ENCODE data around the gene ARRDC2.
"Not testable (repeated sequence)": the region's sequence is repeated elsewhere in the genome, so short reads cannot be mapped to it uniquely, and the experiment has no call there.

The ARRDC2 gene

GRCh38 chr19:17977021-17977420 lies 30.9 kb upstream of the ARRDC2 start:
- DNase-seq (ENCODE audit: extremely low spot score): no peak
- no peak for TF ChIP-seq PKNOX1 (IDR thresholded peaks at IDR 0.05)
- no peak for TF ChIP-seq FOXM1 (IDR thresholded peaks at IDR 0.05; ENCODE audit: borderline replicate concordance)
- TF ChIP-seq ELF4 (IDR thresholded peaks at IDR 0.05): no peak
- no peak for TF ChIP-seq SP1 (IDR thresholded peaks at IDR 0.05)
- TF ChIP-seq FOXA1 (IDR thresholded peaks at IDR 0.05): no peak
- TF ChIP-seq CTBP1 (IDR thresholded peaks at IDR 0.05; ENCODE audit: borderline replicate concordance): no peak
- ChIA-PET CTCF (interaction anchor here (0.6 to 1.3 kb wide), 2 partner anchors 21 to 84 kb away, joined by 4 to 10 read pairs; no protein-coding TSS in a partner anchor), POLR2A (no interaction called here)

GRCh38 chr19:17977488-17977887 lies 30.5 kb upstream of the ARRDC2 start:
- no peak for DNase-seq (ENCODE audit: extremely low spot score)
- CTCF ChIA-PET: interaction anchor here (1.3 kb wide), 1 partner anchor 20 kb away, joined by 10 read pairs; no protein-coding TSS in a partner anchor
- no peak for TF ChIP-seq FOXM1 (IDR thresholded peaks at IDR 0.05; ENCODE audit: borderline replicate concordance)
- TF ChIP-seq FOXA1 (IDR thresholded peaks at IDR 0.05): no peak
- TF ChIP-seq ZNF384 (IDR thresholded peaks at IDR 0.05): no peak
- no peak for TF ChIP-seq ELF4 (IDR thresholded peaks at IDR 0.05)
- POLR2A ChIA-PET: no interaction called here

- TF ChIP-seq ZNF384 (IDR thresholded peaks at IDR 0.05) (no peak), ARNT (IDR thresholded peaks at IDR 0.05) (no peak), SUZ12 (IDR thresholded peaks at IDR 0.05) (no peak), LEF1 (IDR thresholded peaks at IDR 0.05; ENCODE audit: borderline replicate concordance) (no peak), ELF4 (IDR thresholded peaks at IDR 0.05) (no peak), SP1 (IDR thresholded peaks at IDR 0.05) (no peak), BHLHE40 (IDR thresholded peaks at IDR 0.05; ENCODE audit: borderline replicate concordance) (no peak), FOXM1 (IDR thresholded peaks at IDR 0.05; ENCODE audit: borderline replicate concordance) (no peak), FOXA1 (IDR thresholded peaks at IDR 0.05) (no peak), TARDBP (IDR thresholded peaks at IDR 0.05) (no peak), NFRKB (IDR thresholded peaks at IDR 0.05) (no peak), HDGF (IDR thresholded peaks at IDR 0.05; ENCODE audit: borderline replicate concordance) (no peak), CTBP1 (IDR thresholded peaks at IDR 0.05; ENCODE audit: borderline replicate concordance) (no peak), L3MBTL2 (conservative IDR thresholded peaks at IDR 0.05) (no peak), PKNOX1 (IDR thresholded peaks at IDR 0.05) (no peak)
- POLR2A ChIA-PET: no interaction called here
- CTCF ChIA-PET: no interaction called here
- no peak for DNase-seq (ENCODE audit: extremely low spot score)
Observed at GRCh38 chr19:17981611-17982010, 26.4 kb upstream of the ARRDC2 start.

- DNase-seq (ENCODE audit: extremely low spot score): no peak
- TF ChIP-seq ARNT (IDR thresholded peaks at IDR 0.05) (no peak), SUZ12 (IDR thresholded peaks at IDR 0.05) (no peak), NFRKB (IDR thresholded peaks at IDR 0.05) (no peak), LEF1 (IDR thresholded peaks at IDR 0.05; ENCODE audit: borderline replicate concordance) (no peak), HDGF (IDR thresholded peaks at IDR 0.05; ENCODE audit: borderline replicate concordance) (no peak), L3MBTL2 (conservative IDR thresholded peaks at IDR 0.05) (no peak), PKNOX1 (IDR thresholded peaks at IDR 0.05) (no peak), FOXM1 (IDR thresholded peaks at IDR 0.05; ENCODE audit: borderline replicate concordance) (no peak), ZNF384 (IDR thresholded peaks at IDR 0.05) (no peak), CTBP1 (IDR thresholded peaks at IDR 0.05; ENCODE audit: borderline replicate concordance) (no peak), FOXK2 (IDR thresholded peaks at IDR 0.05) (no peak), FOXA1 (IDR thresholded peaks at IDR 0.05) (no peak), SP1 (IDR thresholded peaks at IDR 0.05) (no peak), ELF4 (IDR thresholded peaks at IDR 0.05) (no peak), TARDBP (IDR thresholded peaks at IDR 0.05) (no peak), BHLHE40 (IDR thresholded peaks at IDR 0.05; ENCODE audit: borderline replicate concordance) (no peak)
- POLR2A ChIA-PET: no interaction called here
- CTCF ChIA-PET: interaction anchor here (0.7 kb wide), 1 partner anchor 484 kb away, joined by 3 read pairs; no protein-coding TSS in a partner anchor
Observed at GRCh38 chr19:17982430-17982829, 25.5 kb upstream of the ARRDC2 start.

- DNase-seq (ENCODE audit: extremely low spot score): no peak
- TF ChIP-seq PKNOX1 (IDR thresholded peaks at IDR 0.05) (peak; percentile 4; the same call in 1 of the 2 replicates), ZNF384 (IDR thresholded peaks at IDR 0.05) (no peak)
- ChIA-PET CTCF (no interaction called here), POLR2A (interaction anchor here (0.9 kb wide), 1 partner anchor 126 kb away, joined by 3 read pairs; no protein-coding TSS in a partner anchor)
Observed at GRCh38 chr19:17985037-17985818, 22.7 kb upstream of the ARRDC2 start.

- POLR2A ChIA-PET; DNase-seq (ENCODE audit: extremely low spot score); CTCF ChIA-PET: not testable (repeated sequence)
Observed at GRCh38 chr19:17986569-17986968, 21.4 kb upstream of the ARRDC2 start.

Measured in HEK293T (cell line).